GM23338 (cell line): ENCODE data around the gene RUNX1. TPM values are rescaled to one million over a fixed set of nuclear protein-coding genes. Genes with fewer than 3 reads are reported as not detected.

Experiments used
- ATAC-seq: fragments of 200-7000 bp; cut with Tn5 transposase; 3 replicates; pipeline ENCODE4 v1.9.1; 2020
- DNase-seq: peaks from one replicate; pipeline ENCODE4 v3.0.0-alpha.2; 2015; ENCODE audit warnings: low spot score
- H2AFZ ChIP-seq: fragments of 200-600 bp; sonication (generic); 2 replicates; pipeline ENCODE4 v1.8.0; 2016; ENCODE audit warnings: antibody characterized with exemption, mild to moderate bottlenecking, moderate library complexity
- H3F3A ChIP-seq: fragments of 200-600 bp; sonication (generic); replicated peaks from 2 replicates; pipeline ENCODE4 v1.8.0; 2017; ENCODE audit warnings: antibody characterized with exemption, mixed run types, low read depth
- H3K27ac ChIP-seq: fragments of 200-600 bp; sonication (generic); 2 replicates; pipeline ENCODE4 v1.6.1; 2016; ENCODE audit warnings: low read depth
- H3K27me3 ChIP-seq: fragments of 200-600 bp; sonication (generic); 2 replicates; pipeline ENCODE4 v1.8.0; 2016; ENCODE audit warnings: mild to moderate bottlenecking, mixed run types, moderate library complexity; ENCODE audit not compliant: insufficient read depth
- H3K36me3 ChIP-seq: fragments of 200-600 bp; sonication (generic); 2 replicates; pipeline ENCODE4 v1.8.0; 2016; ENCODE audit warnings: mild to moderate bottlenecking; ENCODE audit not compliant: insufficient read depth
- H3K4me1 ChIP-seq: fragments of 200-600 bp; sonication (generic); 2 replicates; pipeline ENCODE4 v1.8.0; 2016; ENCODE audit warnings: mild to moderate bottlenecking, moderate library complexity; ENCODE audit not compliant: insufficient read depth
- H3K4me2 ChIP-seq: fragments of 200-600 bp; sonication (generic); 2 replicates; pipeline ENCODE4 v1.7.1; 2017; ENCODE audit warnings: mixed run types
- H3K4me3 ChIP-seq: fragments of 200-600 bp; sonication (generic); 2 replicates; pipeline ENCODE4 v1.6.1; 2016; ENCODE audit warnings: mixed run types
- H3K79me2 ChIP-seq: fragments of 200-600 bp; sonication (generic); replicated peaks from 2 replicates; pipeline ENCODE4 v1.8.0; 2017; ENCODE audit warnings: mild to moderate bottlenecking; ENCODE audit not compliant: insufficient read depth
- H3K9me2 ChIP-seq: fragments of 200-600 bp; sonication (generic); 2 replicates; pipeline ENCODE4 v1.8.0; 2017; ENCODE audit not compliant: insufficient read depth
- H4K20me1 ChIP-seq: fragments of 200-600 bp; sonication (generic); replicated peaks from 2 replicates; pipeline ENCODE4 v1.8.0; 2017; ENCODE audit warnings: mild to moderate bottlenecking; ENCODE audit not compliant: insufficient read depth
- H3K27ac Mint-ChIP-seq: 2 replicates; pipeline ENCODE4 v1.8.0; 2020; ENCODE audit warnings: inconsistent platforms, mild to moderate bottlenecking, moderate library complexity, mixed read lengths
- H3K27me3 Mint-ChIP-seq: 3 replicates; pipeline ENCODE4 v1.8.0; 2022; ENCODE audit warnings: low read depth, mild to moderate bottlenecking, moderate library complexity, mixed read lengths, inconsistent platforms; ENCODE audit not compliant: insufficient read depth, poor library complexity
- H3K36me3 Mint-ChIP-seq: 3 replicates; pipeline ENCODE4 v1.8.0; 2021; ENCODE audit warnings: low read depth, mild to moderate bottlenecking, inconsistent platforms, moderate library complexity, mixed read lengths
- H3K4me1 Mint-ChIP-seq: 3 replicates; pipeline ENCODE4 v1.8.0; 2020; ENCODE audit warnings: mild to moderate bottlenecking, inconsistent platforms, mixed read lengths
- H3K4me3 Mint-ChIP-seq: 3 replicates; pipeline ENCODE4 v1.8.0; 2021; ENCODE audit warnings: moderate library complexity, mild to moderate bottlenecking, inconsistent platforms, mixed read lengths
- H3K9me3 Mint-ChIP-seq: 3 replicates; pipeline ENCODE4 v1.8.0; 2020; ENCODE audit warnings: moderate library complexity, mild to moderate bottlenecking, inconsistent platforms, mixed read lengths
- CREB1 ChIP-seq: fragments of 250-450 bp; sonication (Bioruptor Pico); IDR thresholded peaks from 2 replicates; pipeline ENCODE4 v1.5.0; 2020; ENCODE audit warnings: low read depth, mild to moderate bottlenecking, moderate library complexity
- EZH2 ChIP-seq: fragments of 200-600 bp; sonication (generic); IDR thresholded peaks from one replicate; pipeline ENCODE4 v1.8.0; 2017; ENCODE audit warnings: antibody characterized with exemption, mild to moderate bottlenecking, low read depth; ENCODE audit not compliant: unreplicated experiment
- EZH2phosphoT487 ChIP-seq: fragments of 200-600 bp; sonication (generic); IDR thresholded peaks from one replicate; pipeline ENCODE4 v1.8.1; 2018; ENCODE audit warnings: antibody characterized with exemption; ENCODE audit not compliant: unreplicated experiment
- JUNB ChIP-seq: IDR thresholded peaks from one replicate; pipeline ENCODE4 v1.6.1; 2016; ENCODE audit warnings: antibody characterized with exemption; ENCODE audit not compliant: unreplicated experiment
- NANOG ChIP-seq: IDR thresholded peaks from 2 replicates; pipeline ENCODE4 v1.6.1; 2016; ENCODE audit warnings: antibody characterized with exemption, borderline replicate concordance
- POLR2AphosphoS5 ChIP-seq: IDR thresholded peaks from 2 replicates; pipeline ENCODE4 v1.6.1; 2016; ENCODE audit warnings: antibody characterized with exemption, low read depth
- STAT1 ChIP-seq: IDR thresholded peaks from one replicate; pipeline ENCODE4 v1.6.1; 2016; ENCODE audit warnings: antibody characterized with exemption; ENCODE audit not compliant: unreplicated experiment
- ZNF114 ChIP-seq: fragments of 250-450 bp; sonication (Bioruptor Pico); IDR thresholded peaks from 2 replicates; pipeline ENCODE4 v1.5.0; 2020; ENCODE audit warnings: mild to moderate bottlenecking, moderate library complexity
- ZNF331 ChIP-seq: fragments of 250-450 bp; sonication (Bioruptor Pico); IDR thresholded peaks from 2 replicates; pipeline ENCODE4 v1.5.0; 2020; ENCODE audit warnings: low read depth, mild to moderate bottlenecking, moderate library complexity
- polyA plus RNA-seq: library from polyadenylated mRNA; unstranded; fragments of >200 nt; fragmentation: Nextera tagmentation; extraction: Ambion mirVana; gene quantifications from 2 replicates; pipeline ENCODE4 v1.2.1, GENCODE V29; 2016
- total RNA-seq: library from RNA; depleted of rRNA; stranded (reverse); fragments of >200 nt; shearing (Covaris generic); gene quantifications from 2 replicates; pipeline ENCODE4 v1.2.3, GENCODE V29; 2014
- TF ChIP-seq, protein P1 (sequence below): IDR thresholded peaks from one replicate; pipeline ENCODE4 v1.6.1; 2018; ENCODE audit warnings: antibody characterized with exemption; ENCODE audit not compliant: unreplicated experiment
- TF ChIP-seq, protein P2 (sequence below): IDR thresholded peaks from 2 replicates; pipeline ENCODE4 v1.6.1; 2016; ENCODE audit warnings: antibody characterized with exemption
- TF ChIP-seq, protein P3 (sequence below): fragments of 250-450 bp; sonication (Bioruptor Pico); IDR thresholded peaks from 2 replicates; pipeline ENCODE4 v1.5.0; 2020; ENCODE audit warnings: mild to moderate bottlenecking, moderate library complexity
- TF ChIP-seq, protein P4 (sequence below), 2 experiments: fragments of 200-600 bp in 1 of 2; sonication (generic) in 1 of 2; conservative IDR thresholded peaks; 2 replicates each; pipeline versions ENCODE4 v1.5.1 to v1.6.1; 2016 to 2017; ENCODE audit warnings: antibody characterized with exemption in 2 of 2, low read depth in 2 of 2, mild to moderate bottlenecking in 2 of 2, moderate library complexity in 1 of 2

RUNX1 gene
- total and polyA plus RNA-seq, 2 experiments from 2014 or later = 0.29 to 1.1 TPM

DNA sequence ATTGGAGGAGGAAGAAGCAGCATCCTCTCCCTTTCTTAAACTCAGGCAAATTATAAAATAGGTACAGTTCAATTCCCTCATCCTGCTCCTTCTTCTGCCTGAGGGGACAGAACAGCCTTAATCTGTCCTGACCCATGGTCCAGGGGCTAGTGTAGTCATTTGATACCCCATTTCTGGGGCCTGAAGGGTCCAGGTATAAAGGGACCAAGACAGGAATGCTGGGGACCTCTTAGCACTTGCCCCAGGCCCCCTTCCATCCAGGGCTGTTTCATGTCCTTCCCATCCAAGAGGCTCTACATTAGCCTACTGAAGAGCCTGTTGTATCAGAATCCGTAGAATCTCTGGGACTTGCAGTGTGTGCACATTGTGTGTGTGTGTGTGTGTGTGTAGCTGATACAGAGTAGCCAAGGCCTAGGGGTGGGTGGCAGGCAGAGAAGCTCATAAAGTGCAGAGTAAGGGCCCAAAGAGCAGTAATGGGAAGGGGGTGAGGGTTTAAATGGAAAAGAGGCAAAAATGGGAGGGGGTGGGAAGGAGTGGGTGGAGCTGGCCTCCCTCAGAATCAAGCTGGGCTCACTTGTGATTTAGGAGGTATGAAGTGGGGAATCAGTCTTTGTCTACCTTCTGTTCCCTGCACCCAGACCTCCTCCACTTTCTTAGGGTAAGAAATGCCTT is 32.4 kb downstream of the RUNX1 start:
- Mint-ChIP-seq H3K9me3 (no peaks in the 10 kb centered on the region), H3K27me3 (peaks cover 3% of the 10 kb centered on the region), H3K36me3 (no peaks in the 10 kb centered on the region), H3K27ac (0 out of 2 replicates have a peak overlapping the region, but pooled peaks have one; percentile 68), H3K4me3 (no peak overlapping the region), H3K4me1 (peaks cover 7% of the 10 kb centered on the region; the same call in 1 of the 3 replicates)
- H3F3A ChIP-seq = no peaks in the 10 kb centered on the region
- H3K4me2 ChIP-seq = no peak overlapping the region
- no peaks in the 10 kb centered on the region; the same call in 1 of the 2 replicates for H3K9me2 ChIP-seq
- DNase-seq (no peak), ATAC-seq (no peak)
- H3K4me3 ChIP-seq = no peak overlapping the region
- H3K36me3 ChIP-seq = no peaks in the 10 kb centered on the region
- H3K4me1 ChIP-seq = no peaks in the 10 kb centered on the region
- peak overlapping the region; percentile 63; the same call in 1 of the 2 replicates for H2AFZ ChIP-seq
- no peaks in the 10 kb centered on the region for H3K27me3 ChIP-seq
- no peak overlapping the region for H3K27ac ChIP-seq
- H4K20me1 ChIP-seq = no peaks in the 10 kb centered on the region
- H3K79me2 ChIP-seq = no peaks in the 10 kb centered on the region
- TF ChIP-seq EZH2phosphoT487 (no peak), ZNF114 (CRISPR knock-in tag) (no peak), JUNB (no peak), EZH2 (no peak), POLR2AphosphoS5 (no peak), CREB1 (CRISPR knock-in tag) (no peak), ZNF331 (CRISPR knock-in tag) (no peak), NANOG (no peak), STAT1 (no peak)
- TF ChIP-seq, protein P1, sequence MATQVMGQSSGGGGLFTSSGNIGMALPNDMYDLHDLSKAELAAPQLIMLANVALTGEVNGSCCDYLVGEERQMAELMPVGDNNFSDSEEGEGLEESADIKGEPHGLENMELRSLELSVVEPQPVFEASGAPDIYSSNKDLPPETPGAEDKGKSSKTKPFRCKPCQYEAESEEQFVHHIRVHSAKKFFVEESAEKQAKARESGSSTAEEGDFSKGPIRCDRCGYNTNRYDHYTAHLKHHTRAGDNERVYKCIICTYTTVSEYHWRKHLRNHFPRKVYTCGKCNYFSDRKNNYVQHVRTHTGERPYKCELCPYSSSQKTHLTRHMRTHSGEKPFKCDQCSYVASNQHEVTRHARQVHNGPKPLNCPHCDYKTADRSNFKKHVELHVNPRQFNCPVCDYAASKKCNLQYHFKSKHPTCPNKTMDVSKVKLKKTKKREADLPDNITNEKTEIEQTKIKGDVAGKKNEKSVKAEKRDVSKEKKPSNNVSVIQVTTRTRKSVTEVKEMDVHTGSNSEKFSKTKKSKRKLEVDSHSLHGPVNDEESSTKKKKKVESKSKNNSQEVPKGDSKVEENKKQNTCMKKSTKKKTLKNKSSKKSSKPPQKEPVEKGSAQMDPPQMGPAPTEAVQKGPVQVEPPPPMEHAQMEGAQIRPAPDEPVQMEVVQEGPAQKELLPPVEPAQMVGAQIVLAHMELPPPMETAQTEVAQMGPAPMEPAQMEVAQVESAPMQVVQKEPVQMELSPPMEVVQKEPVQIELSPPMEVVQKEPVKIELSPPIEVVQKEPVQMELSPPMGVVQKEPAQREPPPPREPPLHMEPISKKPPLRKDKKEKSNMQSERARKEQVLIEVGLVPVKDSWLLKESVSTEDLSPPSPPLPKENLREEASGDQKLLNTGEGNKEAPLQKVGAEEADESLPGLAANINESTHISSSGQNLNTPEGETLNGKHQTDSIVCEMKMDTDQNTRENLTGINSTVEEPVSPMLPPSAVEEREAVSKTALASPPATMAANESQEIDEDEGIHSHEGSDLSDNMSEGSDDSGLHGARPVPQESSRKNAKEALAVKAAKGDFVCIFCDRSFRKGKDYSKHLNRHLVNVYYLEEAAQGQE = no peak
- TF ChIP-seq, protein P2, sequence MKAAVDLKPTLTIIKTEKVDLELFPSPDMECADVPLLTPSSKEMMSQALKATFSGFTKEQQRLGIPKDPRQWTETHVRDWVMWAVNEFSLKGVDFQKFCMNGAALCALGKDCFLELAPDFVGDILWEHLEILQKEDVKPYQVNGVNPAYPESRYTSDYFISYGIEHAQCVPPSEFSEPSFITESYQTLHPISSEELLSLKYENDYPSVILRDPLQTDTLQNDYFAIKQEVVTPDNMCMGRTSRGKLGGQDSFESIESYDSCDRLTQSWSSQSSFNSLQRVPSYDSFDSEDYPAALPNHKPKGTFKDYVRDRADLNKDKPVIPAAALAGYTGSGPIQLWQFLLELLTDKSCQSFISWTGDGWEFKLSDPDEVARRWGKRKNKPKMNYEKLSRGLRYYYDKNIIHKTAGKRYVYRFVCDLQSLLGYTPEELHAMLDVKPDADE = no peak
- TF ChIP-seq, protein P3, sequence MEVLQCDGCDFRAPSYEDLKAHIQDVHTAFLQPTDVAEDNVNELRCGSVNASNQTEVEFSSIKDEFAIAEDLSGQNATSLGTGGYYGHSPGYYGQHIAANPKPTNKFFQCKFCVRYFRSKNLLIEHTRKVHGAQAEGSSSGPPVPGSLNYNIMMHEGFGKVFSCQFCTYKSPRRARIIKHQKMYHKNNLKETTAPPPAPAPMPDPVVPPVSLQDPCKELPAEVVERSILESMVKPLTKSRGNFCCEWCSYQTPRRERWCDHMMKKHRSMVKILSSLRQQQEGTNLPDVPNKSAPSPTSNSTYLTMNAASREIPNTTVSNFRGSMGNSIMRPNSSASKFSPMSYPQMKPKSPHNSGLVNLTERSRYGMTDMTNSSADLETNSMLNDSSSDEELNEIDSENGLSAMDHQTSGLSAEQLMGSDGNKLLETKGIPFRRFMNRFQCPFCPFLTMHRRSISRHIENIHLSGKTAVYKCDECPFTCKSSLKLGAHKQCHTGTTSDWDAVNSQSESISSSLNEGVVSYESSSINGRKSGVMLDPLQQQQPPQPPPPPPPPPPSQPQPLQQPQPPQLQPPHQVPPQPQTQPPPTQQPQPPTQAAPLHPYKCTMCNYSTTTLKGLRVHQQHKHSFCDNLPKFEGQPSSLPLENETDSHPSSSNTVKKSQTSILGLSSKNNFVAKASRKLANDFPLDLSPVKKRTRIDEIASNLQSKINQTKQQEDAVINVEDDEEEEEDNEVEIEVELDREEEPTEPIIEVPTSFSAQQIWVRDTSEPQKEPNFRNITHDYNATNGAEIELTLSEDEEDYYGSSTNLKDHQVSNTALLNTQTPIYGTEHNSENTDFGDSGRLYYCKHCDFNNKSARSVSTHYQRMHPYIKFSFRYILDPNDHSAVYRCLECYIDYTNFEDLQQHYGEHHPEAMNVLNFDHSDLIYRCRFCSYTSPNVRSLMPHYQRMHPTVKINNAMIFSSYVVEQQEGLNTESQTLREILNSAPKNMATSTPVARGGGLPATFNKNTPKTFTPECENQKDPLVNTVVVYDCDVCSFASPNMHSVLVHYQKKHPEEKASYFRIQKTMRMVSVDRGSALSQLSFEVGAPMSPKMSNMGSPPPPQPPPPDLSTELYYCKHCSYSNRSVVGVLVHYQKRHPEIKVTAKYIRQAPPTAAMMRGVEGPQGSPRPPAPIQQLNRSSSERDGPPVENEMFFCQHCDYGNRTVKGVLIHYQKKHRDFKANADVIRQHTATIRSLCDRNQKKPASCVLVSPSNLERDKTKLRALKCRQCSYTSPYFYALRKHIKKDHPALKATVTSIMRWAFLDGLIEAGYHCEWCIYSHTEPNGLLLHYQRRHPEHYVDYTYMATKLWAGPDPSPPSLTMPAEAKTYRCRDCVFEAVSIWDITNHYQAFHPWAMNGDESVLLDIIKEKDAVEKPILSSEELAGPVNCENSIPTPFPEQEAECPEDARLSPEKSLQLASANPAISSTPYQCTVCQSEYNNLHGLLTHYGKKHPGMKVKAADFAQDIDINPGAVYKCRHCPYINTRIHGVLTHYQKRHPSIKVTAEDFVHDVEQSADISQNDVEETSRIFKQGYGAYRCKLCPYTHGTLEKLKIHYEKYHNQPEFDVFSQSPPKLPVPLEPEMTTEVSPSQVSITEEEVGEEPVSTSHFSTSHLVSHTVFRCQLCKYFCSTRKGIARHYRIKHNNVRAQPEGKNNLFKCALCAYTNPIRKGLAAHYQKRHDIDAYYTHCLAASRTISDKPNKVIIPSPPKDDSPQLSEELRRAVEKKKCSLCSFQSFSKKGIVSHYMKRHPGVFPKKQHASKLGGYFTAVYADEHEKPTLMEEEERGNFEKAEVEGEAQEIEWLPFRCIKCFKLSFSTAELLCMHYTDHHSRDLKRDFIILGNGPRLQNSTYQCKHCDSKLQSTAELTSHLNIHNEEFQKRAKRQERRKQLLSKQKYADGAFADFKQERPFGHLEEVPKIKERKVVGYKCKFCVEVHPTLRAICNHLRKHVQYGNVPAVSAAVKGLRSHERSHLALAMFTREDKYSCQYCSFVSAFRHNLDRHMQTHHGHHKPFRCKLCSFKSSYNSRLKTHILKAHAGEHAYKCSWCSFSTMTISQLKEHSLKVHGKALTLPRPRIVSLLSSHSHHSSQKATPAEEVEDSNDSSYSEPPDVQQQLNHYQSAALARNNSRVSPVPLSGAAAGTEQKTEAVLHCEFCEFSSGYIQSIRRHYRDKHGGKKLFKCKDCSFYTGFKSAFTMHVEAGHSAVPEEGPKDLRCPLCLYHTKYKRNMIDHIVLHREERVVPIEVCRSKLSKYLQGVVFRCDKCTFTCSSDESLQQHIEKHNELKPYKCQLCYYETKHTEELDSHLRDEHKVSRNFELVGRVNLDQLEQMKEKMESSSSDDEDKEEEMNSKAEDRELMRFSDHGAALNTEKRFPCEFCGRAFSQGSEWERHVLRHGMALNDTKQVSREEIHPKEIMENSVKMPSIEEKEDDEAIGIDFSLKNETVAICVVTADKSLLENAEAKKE (CRISPR knock-in tag) = no peak
- TF ChIP-seq, protein P4, sequence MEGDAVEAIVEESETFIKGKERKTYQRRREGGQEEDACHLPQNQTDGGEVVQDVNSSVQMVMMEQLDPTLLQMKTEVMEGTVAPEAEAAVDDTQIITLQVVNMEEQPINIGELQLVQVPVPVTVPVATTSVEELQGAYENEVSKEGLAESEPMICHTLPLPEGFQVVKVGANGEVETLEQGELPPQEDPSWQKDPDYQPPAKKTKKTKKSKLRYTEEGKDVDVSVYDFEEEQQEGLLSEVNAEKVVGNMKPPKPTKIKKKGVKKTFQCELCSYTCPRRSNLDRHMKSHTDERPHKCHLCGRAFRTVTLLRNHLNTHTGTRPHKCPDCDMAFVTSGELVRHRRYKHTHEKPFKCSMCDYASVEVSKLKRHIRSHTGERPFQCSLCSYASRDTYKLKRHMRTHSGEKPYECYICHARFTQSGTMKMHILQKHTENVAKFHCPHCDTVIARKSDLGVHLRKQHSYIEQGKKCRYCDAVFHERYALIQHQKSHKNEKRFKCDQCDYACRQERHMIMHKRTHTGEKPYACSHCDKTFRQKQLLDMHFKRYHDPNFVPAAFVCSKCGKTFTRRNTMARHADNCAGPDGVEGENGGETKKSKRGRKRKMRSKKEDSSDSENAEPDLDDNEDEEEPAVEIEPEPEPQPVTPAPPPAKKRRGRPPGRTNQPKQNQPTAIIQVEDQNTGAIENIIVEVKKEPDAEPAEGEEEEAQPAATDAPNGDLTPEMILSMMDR (conservative IDR thresholded peaks at IDR 0.05; ENCODE audit: low read depth in 2 of 2) = no peak
